HEK293 (cell line): ENCODE data around the gene SPAG8.

Experiments used
- CTCF ChIA-PET: fragments of 350-600 bp; formaldehyde crosslinking; extraction: SDS; loops from one replicate; lab custom pipeline; 2021; ENCODE audit warnings: antibody characterized with exemption; lab: Yijun Ruan, JAX
- POLR2A ChIA-PET: fragments of 300-600 bp; formaldehyde crosslinking; extraction: SDS; loops from one replicate; lab custom pipeline; 2020; ENCODE audit warnings: antibody characterized with exemption, inconsistent platforms; lab: Yijun Ruan, JAX
- H3K27ac ChIP-seq: fragments of 200-500 bp; sonication (Bioruptor generic); 2 replicates; pipeline ENCODE4 v1.5.1; 2014; ENCODE audit warnings: low read depth, low read length, control low read depth, inconsistent platforms; ENCODE audit errors: extremely low read depth
- H3K36me3 ChIP-seq, 2 experiments: fragments of 200-500 bp in 1 of 2; sonication (Bioruptor generic) in 1 of 2; 1 replicate in 1 of 2; 2 replicates in 1 of 2; pipeline ENCODE4 v1.5.1; 2014 to 2017; ENCODE audit warnings: inconsistent platforms in 2 of 2, low read length in 2 of 2; ENCODE audit not compliant: control insufficient read depth in 2 of 2, insufficient read depth in 1 of 2
- H3K4me1 ChIP-seq: fragments of 200-500 bp; sonication (Bioruptor generic); 2 replicates; pipeline ENCODE4 v1.5.1; 2014; ENCODE audit warnings: mild to moderate bottlenecking, low read length, inconsistent platforms; ENCODE audit not compliant: control insufficient read depth, insufficient read depth
- H3K4me3 ChIP-seq: 2 replicates; pipeline ENCODE4 v1.5.1; 2011; ENCODE audit warnings: low read depth, mild to moderate bottlenecking, control low read depth, low read length, moderate library complexity
- H3K9me3 ChIP-seq: fragments of 200-500 bp; sonication (Bioruptor generic); 2 replicates; pipeline ENCODE4 v1.5.1; 2014; ENCODE audit warnings: low read depth, low read length, inconsistent platforms; ENCODE audit not compliant: control insufficient read depth, insufficient read depth
- ELK4 ChIP-seq: IDR thresholded peaks from 2 replicates; pipeline ENCODE4 v1.6.1; 2011; ENCODE audit warnings: mild to moderate bottlenecking, low read depth, low read length, borderline replicate concordance
- GLIS2 ChIP-seq: fragments of 450-650 bp; formaldehyde crosslinking; IDR thresholded peaks from 2 replicates; pipeline ENCODE4 v1.5.1; 2016; ENCODE audit warnings: missing biosample characterization, missing genetic modification characterization
- KLF9 ChIP-seq: fragments of 450-650 bp; formaldehyde crosslinking; IDR thresholded peaks from 2 replicates; pipeline ENCODE4 v1.5.1; 2016; ENCODE audit warnings: missing biosample characterization, missing genetic modification characterization, low read depth
- SETDB1 ChIP-seq: IDR thresholded peaks from one replicate; pipeline ENCODE4 v1.6.1; 2017; ENCODE audit warnings: mild to moderate bottlenecking, low read length, moderate library complexity, mixed read lengths; ENCODE audit not compliant: insufficient read length
- SP7 ChIP-seq: fragments of 450-650 bp; formaldehyde crosslinking; IDR thresholded peaks from 2 replicates; pipeline ENCODE4 v1.5.1; 2016; ENCODE audit warnings: missing biosample characterization, missing genetic modification characterization
- ZBTB20 ChIP-seq: fragments of 450-650 bp; formaldehyde crosslinking; IDR thresholded peaks from 2 replicates; pipeline ENCODE4 v1.5.1; 2016; ENCODE audit warnings: missing biosample characterization, missing genetic modification characterization
- ZBTB48 ChIP-seq: fragments of 450-650 bp; formaldehyde crosslinking; IDR thresholded peaks from 2 replicates; pipeline ENCODE4 v1.5.1; 2016; ENCODE audit warnings: missing biosample characterization, missing genetic modification characterization
- ZFHX2 ChIP-seq: fragments of 450-650 bp; formaldehyde crosslinking; conservative IDR thresholded peaks from 2 replicates; pipeline ENCODE4 v1.5.1; 2016; ENCODE audit warnings: missing biosample characterization, missing genetic modification characterization
- ZIC2 ChIP-seq: fragments of 450-650 bp; formaldehyde crosslinking; IDR thresholded peaks from 2 replicates; pipeline ENCODE4 v1.5.1; 2016; ENCODE audit warnings: missing biosample characterization, missing genetic modification characterization
- ZNF112 ChIP-seq: fragments of 450-650 bp; formaldehyde crosslinking; IDR thresholded peaks from 2 replicates; pipeline ENCODE4 v1.5.0; 2017; ENCODE audit warnings: missing biosample characterization, missing genetic modification characterization
- ZNF121 ChIP-seq: fragments of 450-650 bp; formaldehyde crosslinking; IDR thresholded peaks from 2 replicates; pipeline ENCODE4 v1.5.1; 2016; ENCODE audit warnings: missing biosample characterization, missing genetic modification characterization
- ZNF324 ChIP-seq: fragments of 450-650 bp; formaldehyde crosslinking; IDR thresholded peaks from 2 replicates; pipeline ENCODE4 v1.5.1; 2016; ENCODE audit warnings: missing biosample characterization, missing genetic modification characterization
- ZNF335 ChIP-seq: fragments of 450-650 bp; formaldehyde crosslinking; conservative IDR thresholded peaks from 2 replicates; pipeline ENCODE4 v1.5.1; 2016; ENCODE audit warnings: missing biosample characterization, missing genetic modification characterization
- ZNF341 ChIP-seq: fragments of 450-650 bp; formaldehyde crosslinking; IDR thresholded peaks from 2 replicates; pipeline ENCODE4; 2016; ENCODE audit warnings: low read depth, missing biosample characterization, missing genetic modification characterization
- ZNF37A ChIP-seq: fragments of 450-650 bp; IDR thresholded peaks from 2 replicates; pipeline ENCODE4 v1.5.1; 2018; ENCODE audit warnings: missing biosample characterization, missing genetic modification characterization
- ZNF426 ChIP-seq: fragments of 450-650 bp; formaldehyde crosslinking; IDR thresholded peaks from 2 replicates; pipeline ENCODE4 v1.5.1; 2017; ENCODE audit warnings: missing biosample characterization, missing genetic modification characterization, mild to moderate bottlenecking, inconsistent platforms, moderate library complexity
- ZNF544 ChIP-seq: fragments of 450-650 bp; formaldehyde crosslinking; IDR thresholded peaks from 2 replicates; pipeline ENCODE4 v1.5.0; 2017; ENCODE audit warnings: missing biosample characterization, missing genetic modification characterization
- ZNF555 ChIP-seq: fragments of 450-650 bp; formaldehyde crosslinking; conservative IDR thresholded peaks from 2 replicates; pipeline ENCODE4 v1.5.1; 2017; ENCODE audit warnings: missing biosample characterization, mild to moderate bottlenecking, missing genetic modification characterization, inconsistent platforms
- ZNF654 ChIP-seq: fragments of 450-650 bp; formaldehyde crosslinking; IDR thresholded peaks from 2 replicates; pipeline ENCODE4 v1.5.1; 2016; ENCODE audit warnings: low read depth, missing biosample characterization, missing genetic modification characterization
- ZNF670 ChIP-seq: fragments of 450-650 bp; formaldehyde crosslinking; IDR thresholded peaks from 2 replicates; pipeline ENCODE4 v1.5.1; 2016; ENCODE audit warnings: missing biosample characterization, missing genetic modification characterization, low read depth
- TF ChIP-seq, protein P1 (sequence below): fragments of 450-650 bp; formaldehyde crosslinking; IDR thresholded peaks from 2 replicates; pipeline ENCODE4 v1.5.1; 2016; ENCODE audit warnings: missing biosample characterization, missing genetic modification characterization
- TF ChIP-seq, protein P2 (sequence below): fragments of 450-650 bp; formaldehyde crosslinking; IDR thresholded peaks from 2 replicates; pipeline ENCODE4 v1.5.1; 2016; ENCODE audit warnings: missing biosample characterization, missing genetic modification characterization
- TF ChIP-seq, protein P3 (sequence below): fragments of 450-650 bp; formaldehyde crosslinking; IDR thresholded peaks from 2 replicates; pipeline ENCODE4 v1.5.1; 2017; ENCODE audit warnings: missing biosample characterization, missing genetic modification characterization

SPAG8 gene

DNA sequence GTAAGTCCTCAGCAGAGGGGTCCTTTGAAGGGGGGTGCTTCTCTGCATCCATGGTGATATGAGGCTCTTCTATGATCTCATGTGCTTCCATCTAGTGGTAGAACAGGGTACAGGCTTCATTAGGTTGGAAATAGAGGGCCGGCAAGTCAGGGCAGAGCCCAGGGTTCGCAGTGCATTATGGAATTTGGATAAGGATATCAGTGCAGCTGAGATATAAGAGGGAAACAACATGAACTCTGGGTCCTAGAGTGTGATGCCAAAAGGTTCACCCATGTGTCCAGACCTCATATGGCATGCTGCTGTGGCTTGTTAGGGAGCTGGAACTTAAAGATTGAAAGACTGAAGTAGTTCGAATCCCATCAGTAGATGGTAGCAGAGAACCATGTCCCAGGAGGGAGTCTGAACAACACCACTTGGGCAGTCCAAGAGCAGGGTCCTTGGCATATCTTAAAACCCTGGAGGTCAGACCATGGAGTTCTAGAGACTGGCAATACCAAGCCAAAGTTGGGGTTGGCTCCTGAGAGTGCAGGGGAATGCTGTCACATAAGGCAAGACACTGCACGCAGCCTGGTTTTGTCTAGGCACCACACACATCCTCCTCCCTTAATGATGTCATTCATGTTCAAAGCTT lies 14.1 kb upstream of the SPAG8 start:
- ChIA-PET CTCF (interaction anchor here (0.6 to 5.4 kb wide), 40 partner anchors 9 to 504 kb away, joined by 3 to 65 read pairs (median 4); partner anchors contain the start of genes GBA2, HINT2, HRCT1 and RGP1), POLR2A (interaction anchor here (2.2 kb wide), 1 partner anchor 12 kb away, joined by 11 read pairs; the partner anchor contains the start of gene HINT2)
- peaks cover 4% of the 10 kb centered on the region; the same call in 1 of the 2 replicates for H3K4me1 ChIP-seq
- no peaks in the 10 kb centered on the region for H3K9me3 ChIP-seq
- TF ChIP-seq ZBTB48 (tag by site-specific recombination) (peak; percentile 27; the same call in 1 of the 2 replicates), GLIS2 (tag by site-specific recombination) (no peak), ZBTB20 (tag by site-specific recombination) (peak; percentile 49; the same call in 1 of the 2 replicates), ZNF341 (peak; percentile 66), ZNF654 (peak; percentile 33; the same call in 1 of the 2 replicates), SETDB1 (no peak), ZNF335 (tag by site-specific recombination) (0 out of 2 replicates have a peak, but pooled peaks have one; percentile 22)
- TF ChIP-seq, protein P1, sequence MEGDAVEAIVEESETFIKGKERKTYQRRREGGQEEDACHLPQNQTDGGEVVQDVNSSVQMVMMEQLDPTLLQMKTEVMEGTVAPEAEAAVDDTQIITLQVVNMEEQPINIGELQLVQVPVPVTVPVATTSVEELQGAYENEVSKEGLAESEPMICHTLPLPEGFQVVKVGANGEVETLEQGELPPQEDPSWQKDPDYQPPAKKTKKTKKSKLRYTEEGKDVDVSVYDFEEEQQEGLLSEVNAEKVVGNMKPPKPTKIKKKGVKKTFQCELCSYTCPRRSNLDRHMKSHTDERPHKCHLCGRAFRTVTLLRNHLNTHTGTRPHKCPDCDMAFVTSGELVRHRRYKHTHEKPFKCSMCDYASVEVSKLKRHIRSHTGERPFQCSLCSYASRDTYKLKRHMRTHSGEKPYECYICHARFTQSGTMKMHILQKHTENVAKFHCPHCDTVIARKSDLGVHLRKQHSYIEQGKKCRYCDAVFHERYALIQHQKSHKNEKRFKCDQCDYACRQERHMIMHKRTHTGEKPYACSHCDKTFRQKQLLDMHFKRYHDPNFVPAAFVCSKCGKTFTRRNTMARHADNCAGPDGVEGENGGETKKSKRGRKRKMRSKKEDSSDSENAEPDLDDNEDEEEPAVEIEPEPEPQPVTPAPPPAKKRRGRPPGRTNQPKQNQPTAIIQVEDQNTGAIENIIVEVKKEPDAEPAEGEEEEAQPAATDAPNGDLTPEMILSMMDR = peak; percentile 65; the same call in 1 of the 2 replicates
- H3K27ac ChIP-seq = no peak overlapping the region; the same call in 1 of the 2 replicates
- no peaks in the 10 kb centered on the region for H3K36me3 ChIP-seq
- H3K4me3 ChIP-seq = no peak overlapping the region

GRCh38 chr9:35822926-35823325 lies 10.9 kb upstream of the SPAG8 start:
- no peak overlapping the region for H3K27ac ChIP-seq
- POLR2A ChIA-PET = no interaction called here
- CTCF ChIA-PET = interaction anchor here (0.7 to 1.8 kb wide), 7 partner anchors 10 to 767 kb away, joined by 3 to 9 read pairs (median 4); partner anchors contain the start of gene SPAG8
- TF ChIP-seq ZNF670 = no peak
- TF ChIP-seq ZIC2 (tag by site-specific recombination) = no peak
- TF ChIP-seq, protein P2, sequence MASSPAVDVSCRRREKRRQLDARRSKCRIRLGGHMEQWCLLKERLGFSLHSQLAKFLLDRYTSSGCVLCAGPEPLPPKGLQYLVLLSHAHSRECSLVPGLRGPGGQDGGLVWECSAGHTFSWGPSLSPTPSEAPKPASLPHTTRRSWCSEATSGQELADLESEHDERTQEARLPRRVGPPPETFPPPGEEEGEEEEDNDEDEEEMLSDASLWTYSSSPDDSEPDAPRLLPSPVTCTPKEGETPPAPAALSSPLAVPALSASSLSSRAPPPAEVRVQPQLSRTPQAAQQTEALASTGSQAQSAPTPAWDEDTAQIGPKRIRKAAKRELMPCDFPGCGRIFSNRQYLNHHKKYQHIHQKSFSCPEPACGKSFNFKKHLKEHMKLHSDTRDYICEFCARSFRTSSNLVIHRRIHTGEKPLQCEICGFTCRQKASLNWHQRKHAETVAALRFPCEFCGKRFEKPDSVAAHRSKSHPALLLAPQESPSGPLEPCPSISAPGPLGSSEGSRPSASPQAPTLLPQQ (tag by site-specific recombination) = no peak
- TF ChIP-seq KLF9 = no peak
- TF ChIP-seq ZNF37A (tag by site-specific recombination) = no peak
- no peak for TF ChIP-seq ZNF112 (tag by site-specific recombination)
- no peak for TF ChIP-seq ZNF544
- no peak for TF ChIP-seq ZNF324 (tag by site-specific recombination)
- TF ChIP-seq ELK4 = no peak
- TF ChIP-seq ZNF426 (tag by site-specific recombination) = no peak
- TF ChIP-seq SP7 (tag by site-specific recombination) = no peak
- no peak for TF ChIP-seq ZNF121 (tag by site-specific recombination)
- TF ChIP-seq ZNF555 (tag by site-specific recombination) = no peak
- TF ChIP-seq ZFHX2 (tag by site-specific recombination) = no peak
- TF ChIP-seq, protein P3, sequence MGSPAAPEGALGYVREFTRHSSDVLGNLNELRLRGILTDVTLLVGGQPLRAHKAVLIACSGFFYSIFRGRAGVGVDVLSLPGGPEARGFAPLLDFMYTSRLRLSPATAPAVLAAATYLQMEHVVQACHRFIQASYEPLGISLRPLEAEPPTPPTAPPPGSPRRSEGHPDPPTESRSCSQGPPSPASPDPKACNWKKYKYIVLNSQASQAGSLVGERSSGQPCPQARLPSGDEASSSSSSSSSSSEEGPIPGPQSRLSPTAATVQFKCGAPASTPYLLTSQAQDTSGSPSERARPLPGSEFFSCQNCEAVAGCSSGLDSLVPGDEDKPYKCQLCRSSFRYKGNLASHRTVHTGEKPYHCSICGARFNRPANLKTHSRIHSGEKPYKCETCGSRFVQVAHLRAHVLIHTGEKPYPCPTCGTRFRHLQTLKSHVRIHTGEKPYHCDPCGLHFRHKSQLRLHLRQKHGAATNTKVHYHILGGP (tag by site-specific recombination) = no peak
- H3K4me3 ChIP-seq = no peak overlapping the region
- H3K36me3 ChIP-seq = no peaks in the 10 kb centered on the region
- H3K9me3 ChIP-seq = no peaks in the 10 kb centered on the region
- no peaks in the 10 kb centered on the region for H3K4me1 ChIP-seq
